GM06990 (cell line): ENCODE measurements around the gene SMARCC1.
"Not testable (repeated sequence)": the region's sequence is repeated elsewhere in the genome, so short reads cannot be mapped to it uniquely, and the experiment has no call there.

Experiments used
- DNase-seq: peaks from one replicate; pipeline ENCODE4 v3.0.0-alpha.2; 2011; ENCODE audit not compliant: insufficient read length; ENCODE audit errors: extremely low read depth
- H3K27me3 ChIP-seq: replicated peaks from 2 replicates; pipeline ENCODE4 v1.6.0; 2011; ENCODE audit warnings: low read length; ENCODE audit not compliant: control insufficient read depth, insufficient read depth
- H3K36me3 ChIP-seq: 2 replicates; pipeline ENCODE4 v1.5.1; 2011; ENCODE audit warnings: low read length; ENCODE audit not compliant: control insufficient read depth, insufficient read depth
- H3K4me3 ChIP-seq: replicated peaks from 2 replicates; pipeline ENCODE4 v1.5.1; 2011; ENCODE audit warnings: low read depth, mild to moderate bottlenecking, control low read depth, low read length
- CTCF ChIP-seq: IDR thresholded peaks from 2 replicates; pipeline ENCODE4 v1.5.1; 2011; ENCODE audit warnings: low read length, control low read depth, mild to moderate bottlenecking, inconsistent platforms; ENCODE audit not compliant: insufficient read depth, poor library complexity, severe bottlenecking

The SMARCC1 gene

GRCh38 chr3:47781685-47782445, at the start of gene SMARCC1:
SMARCC1 (minus strand) TSS chr3:47781893; CDS start chr3:47781797, 96 bp downstream.
- H3K27me3 ChIP-seq, result no peaks in the 10 kb centered on the region
- peak; percentile 99 for DNase-seq
- TF ChIP-seq CTCF, result no peak
- H3K36me3 ChIP-seq, result no peaks in the 10 kb centered on the region; the same call in 1 of the 2 replicates
- H3K4me3 ChIP-seq, result peak within 1 kb of the TSS; percentile 95

- not testable (repeated sequence) for H3K27me3 ChIP-seq, H3K4me3 ChIP-seq, DNase-seq
- peaks cover 21% of the 10 kb centered on the region for H3K36me3 ChIP-seq
These were observed 47.8 kb upstream of the SMARCC1 start for GRCh38 chr3:47829482-47829881.

GRCh38 chr3:47825590-47825989, 43.9 kb upstream of the SMARCC1 start:
- H3K36me3 ChIP-seq, result peaks cover 11% of the 10 kb centered on the region
- peak overlapping the region; percentile 99 for H3K4me3 ChIP-seq
- H3K27me3 ChIP-seq, result no peaks in the 10 kb centered on the region
- no peak for DNase-seq
- no peak for TF ChIP-seq CTCF

GRCh38 chr3:47824541-47825473, 43.1 kb upstream of the SMARCC1 start:
- peak; percentile 90 for DNase-seq
- no peaks in the 10 kb centered on the region for H3K27me3 ChIP-seq
- peak; percentile 38 for TF ChIP-seq CTCF
- peak overlapping the region; percentile 99 for H3K4me3 ChIP-seq
- H3K36me3 ChIP-seq, result peaks cover 9% of the 10 kb centered on the region

- Histone ChIP-seq H3K36me3 (peaks cover 3% of the 10 kb centered on the region), H3K27me3 (no peaks in the 10 kb centered on the region), H3K4me3 (no peak overlapping the region)
- no peak for DNase-seq
- no peak for TF ChIP-seq CTCF
These were observed 35.9 kb upstream of the SMARCC1 start for GRCh38 chr3:47817609-47818008.
